SH-SY5Y (cell line): ENCODE measurements around the gene PTPN3.

Source experiments
- GATA2 ChIP-seq: IDR thresholded peaks from 2 replicates; pipeline ENCODE4 v1.6.1; 2011; ENCODE audit warnings: mild to moderate bottlenecking, low read depth, low read length
- GATA3 ChIP-seq: IDR thresholded peaks from 2 replicates; pipeline ENCODE4 v1.6.1; 2011; ENCODE audit warnings: low read depth, mild to moderate bottlenecking, low read length, moderate library complexity

DNA sequence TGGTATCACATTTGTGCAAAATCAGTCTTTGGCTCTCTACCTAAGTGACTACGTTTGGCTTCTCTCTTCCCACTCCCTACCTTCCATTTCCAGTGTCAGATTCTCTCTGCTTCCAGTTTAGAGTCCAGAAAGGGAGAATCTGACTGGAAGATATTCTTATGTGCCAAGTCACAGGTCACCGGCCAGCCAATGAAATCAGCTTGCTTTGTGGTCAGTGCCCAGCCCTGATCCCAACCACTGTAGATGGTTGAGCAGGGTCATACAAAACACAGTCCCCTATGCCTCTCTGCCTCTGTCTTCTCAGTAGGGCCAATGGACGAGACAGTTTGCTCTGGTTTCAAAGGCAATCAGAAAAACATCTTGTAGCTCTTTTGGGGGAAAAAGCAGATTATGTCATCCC is 161.7 kb downstream of the PTPN3 start:
- no peak for TF ChIP-seq GATA2
- TF ChIP-seq GATA3: no peak
